GM18498 (cell line): ENCODE data around the gene RIMKLA.

Experiments used
- ATAC-seq: cut with Tn5 transposase; IDR thresholded peaks from one replicate; pipeline ENCODE4 v1.9.1; 2021; ENCODE audit warnings: mild to moderate bottlenecking, moderate library complexity; ENCODE audit not compliant: unreplicated experiment

RIMKLA gene

GRCh38 chr1:42370876-42371549 is 9.6 kb upstream of the RIMKLA start:
- no peak for ATAC-seq

DNA sequence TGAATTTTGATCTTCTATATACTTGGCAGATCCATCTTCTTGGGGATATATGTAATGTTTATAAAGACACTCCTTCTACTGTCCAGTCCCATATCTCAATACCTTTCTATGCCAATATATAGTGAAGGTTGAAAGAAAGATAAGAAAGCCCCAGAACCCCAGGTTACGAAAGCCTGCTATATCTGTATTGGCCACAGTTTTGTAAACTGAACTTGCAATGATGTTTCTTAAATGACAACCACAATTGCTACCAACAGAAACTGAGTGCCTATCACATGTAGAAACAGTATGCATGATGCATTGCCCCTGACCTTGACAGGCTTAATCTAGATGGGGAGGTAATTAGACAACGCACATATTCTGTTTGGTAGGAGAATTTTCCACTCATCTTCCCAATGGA is 7.8 kb upstream of the RIMKLA start:
- ATAC-seq: no peak

DNA sequence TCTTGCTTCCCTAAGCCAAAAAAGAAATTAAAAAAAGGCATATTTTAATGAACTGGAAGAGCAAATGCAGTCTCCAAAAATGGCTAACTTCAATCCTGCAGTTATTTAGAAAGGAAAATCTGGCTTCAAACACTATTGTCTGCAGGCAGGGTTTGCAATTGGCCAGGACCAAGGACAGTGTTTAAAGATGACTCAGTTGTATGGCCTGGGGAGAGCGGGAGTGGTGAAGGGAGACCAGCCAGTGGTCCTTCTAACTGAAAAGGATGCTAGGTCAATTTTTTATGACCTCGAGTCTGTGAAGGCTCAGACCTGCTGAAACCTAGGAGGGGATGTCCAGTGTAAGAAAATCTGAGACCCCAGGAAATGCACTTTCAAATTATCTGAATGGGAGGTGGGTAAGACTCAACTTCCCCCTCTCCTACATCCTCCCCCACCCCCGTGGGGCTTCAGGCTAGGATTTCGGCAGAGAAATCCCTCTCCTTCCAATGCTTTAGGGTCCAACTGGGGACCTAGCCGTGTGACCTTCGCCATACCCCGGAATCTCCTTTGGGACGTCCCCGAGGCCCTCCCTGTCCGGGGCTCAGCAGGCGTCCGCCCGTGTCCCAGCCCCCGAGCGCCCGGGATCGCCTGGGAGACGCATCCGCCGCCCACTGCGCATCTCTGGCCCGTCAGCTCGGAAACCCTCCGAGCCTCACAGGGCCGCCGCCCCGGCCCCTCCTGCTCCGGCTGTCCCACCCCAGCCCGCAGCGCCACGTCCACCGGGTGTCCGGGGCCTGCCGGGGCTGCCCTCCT is 602 bp upstream of the RIMKLA start:
- ATAC-seq: no peak

GRCh38 chr1:42381280-42381673 is 685 bp downstream of the RIMKLA start:
- no peak for ATAC-seq

DNA sequence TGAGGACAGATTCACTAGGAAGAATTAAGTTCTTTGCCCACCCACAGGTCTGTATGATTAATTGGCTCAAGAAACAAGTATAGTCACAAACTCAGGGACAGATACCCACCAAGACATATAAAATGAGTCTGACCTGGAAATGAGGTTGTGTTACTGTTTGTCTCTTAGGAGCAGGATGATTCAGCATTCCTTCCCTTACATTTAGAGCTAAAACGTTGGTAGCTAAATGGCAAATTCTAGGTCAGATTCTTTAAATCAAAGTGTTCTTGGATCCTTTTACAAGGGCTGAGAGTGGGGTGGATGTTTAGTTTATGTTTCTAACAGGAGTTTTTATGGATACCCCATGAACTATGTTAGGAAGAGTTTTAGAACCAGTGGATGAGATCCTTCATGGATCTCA is 4.7 kb downstream of the RIMKLA start:
- no peak for ATAC-seq

GRCh38 chr1:42386051-42386450 is 5.5 kb downstream of the RIMKLA start:
- no peak for ATAC-seq

DNA sequence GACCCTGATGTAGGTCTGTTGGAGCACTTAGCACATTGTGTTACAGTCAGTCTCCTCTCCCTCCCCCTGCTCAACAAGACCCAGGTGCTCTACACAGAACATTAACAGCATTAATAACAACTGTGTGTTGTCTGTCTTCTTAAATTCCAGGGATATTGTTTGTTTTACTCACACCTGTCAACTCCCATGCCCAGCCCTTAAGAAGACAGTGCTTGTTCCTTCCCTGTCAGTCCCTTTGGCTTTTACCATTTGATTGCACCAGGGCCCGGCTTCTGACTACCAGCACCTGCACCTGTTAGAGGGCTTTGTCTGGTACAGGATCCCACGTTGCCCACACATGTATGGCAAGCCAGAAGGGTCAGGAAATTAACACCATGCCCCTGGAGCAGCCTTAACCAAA is 11.7 kb downstream of the RIMKLA start:
- no peak for ATAC-seq

- ATAC-seq: no peak
Observed at GRCh38 chr1:42392967-42393848, 12.6 kb downstream of the RIMKLA start.

GRCh38 chr1:42399315-42400100 is 18.9 kb downstream of the RIMKLA start:
- no peak for ATAC-seq

- ATAC-seq: no peak
Observed at GRCh38 chr1:42403880-42404400, 23.3 kb downstream of the RIMKLA start.

DNA sequence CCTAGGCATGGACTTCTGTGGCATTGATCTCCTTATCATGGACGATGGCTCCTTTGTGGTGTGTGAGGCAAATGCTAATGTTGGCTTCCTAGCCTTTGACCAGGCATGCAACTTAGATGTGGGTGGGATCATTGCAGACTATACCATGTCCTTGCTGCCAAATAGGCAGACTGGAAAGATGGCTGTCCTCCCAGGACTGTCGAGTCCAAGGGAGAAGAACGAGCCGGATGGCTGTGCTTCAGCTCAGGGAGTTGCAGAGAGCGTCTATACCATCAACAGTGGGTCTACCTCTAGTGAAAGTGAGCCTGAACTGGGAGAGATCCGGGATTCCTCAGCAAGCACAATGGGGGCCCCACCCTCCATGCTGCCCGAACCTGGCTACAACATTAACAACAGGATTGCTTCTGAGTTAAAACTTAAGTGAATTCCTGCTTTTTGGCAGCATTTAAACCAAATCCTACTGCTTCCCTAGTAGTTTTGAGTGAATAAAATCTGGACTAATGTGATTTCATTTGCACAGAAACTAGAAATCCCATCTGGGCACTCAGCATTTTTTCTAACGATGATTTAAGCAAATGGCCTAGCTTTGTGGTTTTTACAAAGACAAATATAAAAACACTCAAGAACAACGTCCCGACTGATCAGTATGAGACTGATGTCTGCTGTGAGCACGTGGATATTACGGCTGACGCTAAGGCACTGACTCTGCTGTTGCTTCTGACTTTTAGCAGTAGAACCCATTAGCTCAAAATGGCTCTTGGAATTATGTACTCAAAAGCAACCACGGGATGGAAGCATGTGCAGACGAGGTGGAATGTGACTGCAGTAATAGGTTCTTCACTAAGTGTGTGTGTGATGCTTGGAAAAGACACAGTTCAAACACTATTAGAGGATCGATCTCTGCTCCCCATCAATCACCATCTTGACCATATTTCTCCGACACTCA is 34.2 kb downstream of the RIMKLA start:
- ATAC-seq: no peak

GRCh38 chr1:42417166-42417565 is 36.6 kb downstream of the RIMKLA start:
- ATAC-seq: no peak

DNA sequence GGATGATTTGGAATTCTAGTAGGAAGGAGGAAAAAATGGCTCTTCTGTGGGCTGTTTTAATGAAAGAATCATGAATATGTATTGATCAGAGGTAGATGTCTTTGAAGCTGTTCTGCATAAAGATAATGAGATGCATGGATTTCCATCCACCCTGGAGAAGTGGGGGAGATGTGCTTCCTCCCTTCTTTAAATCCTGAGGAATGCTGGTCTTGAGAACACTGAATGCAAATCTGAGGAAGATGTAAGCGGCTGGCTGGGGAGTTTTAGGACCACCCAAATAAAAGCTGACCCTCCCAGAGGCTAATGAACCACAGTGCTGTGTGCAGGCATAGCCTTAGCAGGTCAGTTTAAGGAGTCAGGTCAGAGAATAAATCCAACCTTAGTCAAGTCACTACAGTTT is 37.9 kb downstream of the RIMKLA start:
- no peak for ATAC-seq

GRCh38 chr1:42419126-42419821 is 38.7 kb downstream of the RIMKLA start:
- ATAC-seq: no peak

DNA sequence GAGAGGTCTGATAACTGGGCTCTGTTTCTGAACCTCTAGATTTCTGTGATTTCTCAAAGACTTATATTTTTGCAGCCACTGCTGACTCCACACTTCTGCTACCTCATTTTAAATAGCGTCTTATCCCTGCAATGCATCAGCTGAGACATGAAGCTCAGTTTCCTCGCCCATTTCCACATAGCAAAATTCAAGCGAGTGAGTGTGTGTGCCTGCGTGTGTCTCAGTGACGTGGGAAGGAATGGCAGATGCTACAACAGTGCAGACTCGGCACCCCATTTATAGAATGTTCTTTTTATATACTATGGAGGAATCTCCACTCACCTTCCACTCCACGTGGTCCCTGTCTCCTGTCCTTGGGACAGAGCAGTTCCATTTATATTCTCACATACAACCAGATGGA is 39.5 kb downstream of the RIMKLA start:
- ATAC-seq: no peak

DNA sequence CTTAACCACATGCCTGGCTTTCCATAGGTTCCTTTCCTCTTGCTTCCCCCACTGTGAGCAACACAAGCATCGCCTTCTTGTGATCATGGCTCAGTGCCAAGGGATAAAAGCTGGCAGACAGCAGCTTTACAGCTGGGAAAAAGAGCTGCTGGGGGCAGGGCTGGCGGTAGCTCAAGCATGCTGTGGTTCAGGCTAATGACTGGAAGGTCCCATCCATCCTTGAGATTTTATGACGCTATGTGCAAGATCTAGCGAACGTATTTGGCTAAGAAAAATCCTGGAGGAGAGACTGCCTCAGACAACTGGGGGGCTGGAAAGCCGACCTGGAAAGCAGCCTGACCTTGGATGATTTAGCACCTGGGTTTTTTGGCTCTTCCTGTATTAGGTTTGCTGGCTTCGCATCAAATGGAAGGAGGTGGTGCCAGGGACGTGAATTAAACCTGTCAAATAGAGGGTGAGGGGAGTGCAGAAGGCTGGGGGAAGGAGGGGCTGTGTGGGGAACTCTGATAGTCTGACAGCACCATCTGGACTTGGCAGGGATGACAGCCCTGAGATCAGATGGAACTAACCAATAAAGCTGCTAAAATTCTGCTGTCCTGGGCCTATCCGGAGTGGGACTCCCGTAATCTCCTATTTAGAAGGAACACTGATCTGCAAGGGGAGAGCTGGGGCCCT is 40.5 kb downstream of the RIMKLA start:
- no peak for ATAC-seq

- no peak for ATAC-seq
Observed at GRCh38 chr1:42422737-42423136, 42.1 kb downstream of the RIMKLA start.

DNA sequence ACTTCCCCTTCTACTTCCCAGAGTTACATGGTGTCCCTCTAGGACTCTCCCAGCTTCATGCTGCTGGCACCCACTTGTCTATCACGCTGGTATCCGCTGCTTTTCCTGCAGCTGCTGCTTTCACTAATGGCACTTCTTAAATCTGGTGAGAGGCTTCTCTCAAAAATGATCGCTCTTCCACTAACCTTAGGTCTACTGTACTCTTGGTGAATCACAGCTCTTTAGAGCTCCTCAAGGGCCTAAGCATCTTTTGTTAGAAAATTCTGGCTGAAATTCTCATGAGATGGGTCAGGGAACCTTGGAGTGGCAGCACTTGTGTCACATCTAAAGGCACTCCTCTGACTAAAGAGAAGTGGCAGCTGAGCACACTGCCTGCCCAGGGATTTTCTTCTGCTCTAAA is 43.1 kb downstream of the RIMKLA start:
- ATAC-seq: no peak
